H1 (cell line): ENCODE data around the gene TSHZ2. TPM values are rescaled to one million over a fixed set of nuclear protein-coding genes. Genes with fewer than 3 reads are reported as not detected.

Experiments used
- GABPA ChIP-seq: IDR thresholded peaks from 2 replicates; pipeline ENCODE4 v1.6.1; 2011; ENCODE audit warnings: mild to moderate bottlenecking, low read length, moderate library complexity, borderline replicate concordance; ENCODE audit not compliant: insufficient read depth
- JUND ChIP-seq: IDR thresholded peaks from 2 replicates; pipeline ENCODE4 v1.6.1; 2011; ENCODE audit warnings: mild to moderate bottlenecking, improper control_type of control experiment, low read length
- RXRA ChIP-seq: IDR thresholded peaks from 2 replicates; pipeline ENCODE4 v1.6.1; 2011; ENCODE audit warnings: low read depth, mild to moderate bottlenecking, low read length, moderate library complexity; ENCODE audit not compliant: insufficient read depth
- SIRT6 ChIP-seq: IDR thresholded peaks from one replicate; pipeline ENCODE4 v1.7.1; 2012; ENCODE audit warnings: low read length, inconsistent platforms
- SIX5 ChIP-seq: IDR thresholded peaks from 2 replicates; pipeline ENCODE4 v1.6.1; 2011; ENCODE audit warnings: mild to moderate bottlenecking, low read depth, low read length
- polyA plus RNA-seq, 7 experiments: library from polyadenylated mRNA; depleted of rRNA in 3 of 7; stranded (reverse) in 5 of 7; unstranded in 2 of 7; fragments of >200 nt in 5 of 7; fragments of 200-250 nt in 2 of 7; gene quantifications; 1 replicate in 5 of 7; 2 replicates in 1 of 7; 4 replicates in 1 of 7; pipeline versions ENCODE4 v1.2.1 to v1.2.3, GENCODE V29; 2011 to 2013; ENCODE audit warnings: missing spikeins in 2 of 7, mixed read lengths in 2 of 7
- total RNA-seq: library from RNA; stranded (reverse); fragmentation: NEBNext Ultra II Directional; extraction: Animal tissue kit (Norgen Biotek cat#: 25700); gene quantifications from 2 replicates; pipeline ENCODE4 v1.2.1, GENCODE V29; 2021

TSHZ2 gene
- total and polyA plus RNA-seq, 2 of the 8 experiments (the other 6 are each of a cell fraction or from before 2014, with no cell fraction given) = 0.14 to 0.30 TPM

GRCh38 chr20:53406580-53406979 lies 434.4 kb downstream of the TSHZ2 start (continued):
- TF ChIP-seq JUND (no peak), SIX5 (no peak), SIRT6 (no peak), RXRA (no peak), GABPA (no peak)
